Neural progenitor cell (in vitro differentiated cells): Measurements from ENCODE around the gene PMM1. TPM values are rescaled to one million over a fixed set of nuclear protein-coding genes. Genes with fewer than 3 reads are reported as not detected.

Experiments
- DNase-seq: peaks from one replicate; pipeline ENCODE4 v3.0.0-alpha.2; 2016; ENCODE audit warnings: low spot score
- H2AFZ ChIP-seq: fragments of 200-600 bp; sonication (generic); replicated peaks from 2 replicates; pipeline ENCODE4 v1.6.1; 2016; ENCODE audit warnings: antibody characterized with exemption
- H3F3A ChIP-seq: fragments of 200-600 bp; sonication (generic); 2 replicates; pipeline ENCODE4 v1.6.1; 2016; ENCODE audit warnings: antibody characterized with exemption, low read depth
- H3K27ac ChIP-seq: fragments of 200-600 bp; sonication (generic); 2 replicates; pipeline ENCODE4 v1.5.1; 2016; ENCODE audit warnings: mild to moderate bottlenecking
- H3K27me3 ChIP-seq: fragments of 200-600 bp; sonication (generic); 2 replicates; pipeline ENCODE4 v1.6.1; 2016; ENCODE audit warnings: mild to moderate bottlenecking, moderate library complexity
- H3K36me3 ChIP-seq: fragments of 200-600 bp; sonication (generic); 2 replicates; pipeline ENCODE4 v1.5.1; 2016
- H3K4me1 ChIP-seq: fragments of 200-600 bp; sonication (generic); 2 replicates; pipeline ENCODE4 v1.6.1; 2016; ENCODE audit warnings: mixed run types
- H3K4me2 ChIP-seq: fragments of 200-600 bp; sonication (generic); 2 replicates; pipeline ENCODE4 v1.6.1; 2016
- H3K4me3 ChIP-seq: fragments of 200-600 bp; sonication (generic); 2 replicates; pipeline ENCODE4 v1.5.1; 2016
- H3K79me2 ChIP-seq: fragments of 200-600 bp; sonication (generic); 2 replicates; pipeline ENCODE4 v1.6.1; 2016; ENCODE audit warnings: low read depth
- H3K9ac ChIP-seq: fragments of 200-600 bp; sonication (generic); 2 replicates; pipeline ENCODE4 v1.6.1; 2016
- H3K9me3 ChIP-seq: fragments of 200-600 bp; sonication (generic); 2 replicates; pipeline ENCODE4 v1.5.1; 2016; ENCODE audit warnings: low read depth
- H4K20me1 ChIP-seq: fragments of 200-600 bp; sonication (generic); 2 replicates; pipeline ENCODE4 v1.6.1; 2016; ENCODE audit warnings: low read depth
- H3K27ac Mint-ChIP-seq: 3 replicates; pipeline ENCODE4 v1.8.0; 2021; ENCODE audit warnings: mixed read lengths
- H3K27me3 Mint-ChIP-seq: 2 replicates; pipeline ENCODE4 v1.8.0; 2022; ENCODE audit warnings: low read depth, mild to moderate bottlenecking, inconsistent platforms, moderate library complexity, mixed read lengths; ENCODE audit not compliant: insufficient read depth
- H3K36me3 Mint-ChIP-seq: 3 replicates; pipeline ENCODE4 v1.8.0; 2021; ENCODE audit warnings: mixed read lengths
- H3K4me1 Mint-ChIP-seq: 3 replicates; pipeline ENCODE4 v1.8.0; 2021; ENCODE audit warnings: mixed read lengths
- H3K4me3 Mint-ChIP-seq: 3 replicates; pipeline ENCODE4 v1.8.0; 2021; ENCODE audit warnings: mild to moderate bottlenecking, moderate library complexity, mixed read lengths
- H3K9me3 Mint-ChIP-seq: 3 replicates; pipeline ENCODE4 v1.8.0; 2020; ENCODE audit warnings: mixed read lengths
- CTCF ChIP-seq: fragments of 200-600 bp; sonication (generic); IDR thresholded peaks from 2 replicates; pipeline ENCODE4 v1.5.1; 2017; ENCODE audit warnings: antibody characterized with exemption, mild to moderate bottlenecking
- EZH2 ChIP-seq: fragments of 200-600 bp; sonication (generic); IDR thresholded peaks from 2 replicates; pipeline ENCODE4 v1.6.1; 2017; ENCODE audit warnings: antibody characterized with exemption, mild to moderate bottlenecking, moderate library complexity
- EZH2phosphoT487 ChIP-seq: fragments of 200-600 bp; sonication (generic); IDR thresholded peaks from 2 replicates; pipeline ENCODE4 v1.6.1; 2017; ENCODE audit warnings: antibody characterized with exemption
- total RNA-seq: library from RNA; depleted of rRNA; stranded (reverse); fragments of >200 nt; gene quantifications from 2 replicates; pipeline ENCODE4 v1.2.3, GENCODE V29; 2015; ENCODE audit warnings: low replicate concordance

PMM1 gene
- total RNA-seq, 1 donor from 2014 or later: 9.3 TPM

GRCh38 chr22:41539146-41540005, 50.3 kb downstream of the PMM1 start:
- no peaks in the 10 kb centered on the region for H3K36me3 ChIP-seq
- peaks cover 39% of the 10 kb centered on the region for H4K20me1 ChIP-seq
- no peaks in the 10 kb centered on the region for H3K9me3 ChIP-seq
- no peak overlapping the region for H2AFZ ChIP-seq
- no peak for DNase-seq
- H3K4me3 ChIP-seq: no peak overlapping the region
- peaks cover 12% of the 10 kb centered on the region for H3K36me3 Mint-ChIP-seq
- H3K27ac Mint-ChIP-seq: peak overlapping the region; percentile 76
- H3K9ac ChIP-seq: no peak overlapping the region
- H3K4me1 Mint-ChIP-seq: peaks cover 26% of the 10 kb centered on the region
- peaks cover 4% of the 10 kb centered on the region for H3K27me3 Mint-ChIP-seq
- no peak overlapping the region for H3K27ac ChIP-seq
- peaks cover 7% of the 10 kb centered on the region for H3F3A ChIP-seq
- H3K4me1 ChIP-seq: peaks cover 11% of the 10 kb centered on the region
- H3K9me3 Mint-ChIP-seq: no peaks in the 10 kb centered on the region
- H3K4me2 ChIP-seq: no peak overlapping the region
- no peaks in the 10 kb centered on the region for H3K27me3 ChIP-seq
- no peak overlapping the region for H3K4me3 Mint-ChIP-seq
- H3K79me2 ChIP-seq: peaks cover 42% of the 10 kb centered on the region
- no peak for TF ChIP-seq EZH2phosphoT487
- TF ChIP-seq CTCF: no peak
- TF ChIP-seq EZH2: no peak

GRCh38 chr22:41538583-41538982, 51.1 kb downstream of the PMM1 start:
- Histone ChIP-seq H3K27me3 (no peaks in the 10 kb centered on the region), H3K9me3 (no peaks in the 10 kb centered on the region), H3K79me2 (peaks cover 36% of the 10 kb centered on the region), H3K4me1 (peaks cover 11% of the 10 kb centered on the region), H4K20me1 (peaks cover 46% of the 10 kb centered on the region), H3K4me3 (no peak overlapping the region), H2AFZ (no peak overlapping the region), H3K4me2 (no peak overlapping the region), H3K9ac (no peak overlapping the region), H3F3A (peaks cover 7% of the 10 kb centered on the region), H3K27ac (no peak overlapping the region), H3K36me3 (no peaks in the 10 kb centered on the region)
- peaks cover 14% of the 10 kb centered on the region for H3K36me3 Mint-ChIP-seq
- no peaks in the 10 kb centered on the region for H3K9me3 Mint-ChIP-seq
- no peak overlapping the region for H3K27ac Mint-ChIP-seq
- H3K4me1 Mint-ChIP-seq: peaks cover 24% of the 10 kb centered on the region
- no peak overlapping the region for H3K4me3 Mint-ChIP-seq
- no peak for DNase-seq
- TF ChIP-seq CTCF (no peak), EZH2 (no peak), EZH2phosphoT487 (no peak)
- H3K27me3 Mint-ChIP-seq: peaks cover 6% of the 10 kb centered on the region

GRCh38 chr22:41537203-41537602, 52.4 kb downstream of the PMM1 start:
- H2AFZ ChIP-seq: no peak overlapping the region
- no peaks in the 10 kb centered on the region for H3K9me3 Mint-ChIP-seq
- peaks cover 31% of the 10 kb centered on the region for H3K79me2 ChIP-seq
- H3K36me3 ChIP-seq: no peaks in the 10 kb centered on the region
- DNase-seq: no peak
- H3K4me3 ChIP-seq: no peak overlapping the region
- no peaks in the 10 kb centered on the region for H3K27me3 ChIP-seq
- peaks cover 11% of the 10 kb centered on the region for H3K4me1 Mint-ChIP-seq
- no peak for TF ChIP-seq CTCF
- no peak for TF ChIP-seq EZH2phosphoT487
- TF ChIP-seq EZH2: no peak
- H3F3A ChIP-seq: peaks cover 7% of the 10 kb centered on the region
- no peak overlapping the region for H3K4me3 Mint-ChIP-seq
- peaks cover 2% of the 10 kb centered on the region for H3K27me3 Mint-ChIP-seq
- H3K9me3 ChIP-seq: no peaks in the 10 kb centered on the region
- no peak overlapping the region for H3K27ac ChIP-seq
- no peaks in the 10 kb centered on the region for H3K4me1 ChIP-seq
- peaks cover 43% of the 10 kb centered on the region for H4K20me1 ChIP-seq
- peaks cover 10% of the 10 kb centered on the region for H3K36me3 Mint-ChIP-seq
- H3K27ac Mint-ChIP-seq: peak overlapping the region; percentile 4
- H3K9ac ChIP-seq: no peak overlapping the region
- no peak overlapping the region for H3K4me2 ChIP-seq
